MG63 (cell line): Measurements from ENCODE around the gene ATP1B1. TPM values are rescaled to one million over a fixed set of nuclear protein-coding genes. Genes with fewer than 3 reads are reported as not detected.

ENCODE experiments used
- DNase-seq: peaks from one replicate; pipeline ENCODE4 v3.0.0-alpha.2; 2020
- H3K27me3 ChIP-seq: fragments of 250-450 bp; sonication (Bioruptor Pico); 2 replicates; pipeline ENCODE4 v1.5.1; 2020; ENCODE audit warnings: mild to moderate bottlenecking, moderate library complexity
- H3K36me3 ChIP-seq: fragments of 250-450 bp; sonication (Bioruptor Pico); 2 replicates; pipeline ENCODE4 v1.5.1; 2020; ENCODE audit warnings: mild to moderate bottlenecking, moderate library complexity
- H3K4me3 ChIP-seq: fragments of 250-450 bp; sonication (Bioruptor Pico); 2 replicates; pipeline ENCODE4 v1.5.1; 2020; ENCODE audit warnings: mild to moderate bottlenecking, moderate library complexity
- H3K9me3 ChIP-seq: fragments of 250-450 bp; sonication (Bioruptor Pico); 2 replicates; pipeline ENCODE4 v1.5.1; 2020; ENCODE audit warnings: mild to moderate bottlenecking, moderate library complexity
- total RNA-seq: library from RNA; depleted of rRNA; stranded (reverse); fragments of >200 nt; shearing (Covaris generic); gene quantifications from 2 replicates; pipeline ENCODE4 v1.2.3, GENCODE V29; 2014; ENCODE audit warnings: low replicate concordance

Gene ATP1B1
- total RNA-seq, 1 experiment from 2014 or later, result 3.7 TPM

DNA sequence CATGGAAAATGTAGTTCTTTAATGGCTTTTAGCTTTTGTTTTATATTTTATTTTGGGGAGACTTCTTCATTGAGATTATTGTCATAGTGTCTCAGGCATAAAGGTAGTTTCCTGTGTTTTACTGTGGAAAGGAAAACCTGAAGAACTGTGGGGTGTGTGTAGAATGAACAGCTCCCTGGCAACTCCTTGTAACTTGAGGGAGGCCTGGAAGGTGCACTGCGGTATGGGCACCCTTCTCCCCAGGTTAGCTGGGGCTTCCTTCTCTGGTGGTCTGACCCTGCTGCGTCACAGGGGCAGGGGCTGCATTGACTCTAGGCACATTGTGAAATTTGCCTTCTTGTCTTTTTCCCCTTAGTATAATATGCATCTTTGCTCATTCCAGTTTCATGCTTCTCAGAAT lies 1.7 kb downstream of the ATP1B1 start:
- H3K27me3 ChIP-seq, result peaks cover 17% of the 10 kb centered on the region
- H3K4me3 ChIP-seq, result no peak overlapping the region
- H3K9me3 ChIP-seq, result no peaks in the 10 kb centered on the region
- no peak for DNase-seq
- no peaks in the 10 kb centered on the region; the same call in 1 of the 2 replicates for H3K36me3 ChIP-seq

GRCh38 chr1:169108863-169109560 lies 2.5 kb downstream of the ATP1B1 start:
- no peak for DNase-seq
- no peak overlapping the region for H3K4me3 ChIP-seq

GRCh38 chr1:169109561-169110134 lies 3.2 kb downstream of the ATP1B1 start:
- Histone ChIP-seq H3K27me3 (peaks cover 12% of the 10 kb centered on the region), H3K9me3 (no peaks in the 10 kb centered on the region), H3K4me3 (no peak overlapping the region), H3K36me3 (no peaks in the 10 kb centered on the region; the same call in 1 of the 2 replicates)
- DNase-seq, result no peak

More at GRCh38 chr1:169108863-169109560, 2.5 kb downstream of the ATP1B1 start:
- Histone ChIP-seq H3K9me3 (no peaks in the 10 kb centered on the region), H3K27me3 (peaks cover 17% of the 10 kb centered on the region), H3K36me3 (no peaks in the 10 kb centered on the region; the same call in 1 of the 2 replicates)

- Histone ChIP-seq H3K9me3 (no peaks in the 10 kb centered on the region), H3K36me3 (no peaks in the 10 kb centered on the region; the same call in 1 of the 2 replicates), H3K4me3 (no peak overlapping the region), H3K27me3 (peaks cover 6% of the 10 kb centered on the region)
- no peak for DNase-seq
These were observed 3.7 kb downstream of the ATP1B1 start for GRCh38 chr1:169110236-169110635.

DNA sequence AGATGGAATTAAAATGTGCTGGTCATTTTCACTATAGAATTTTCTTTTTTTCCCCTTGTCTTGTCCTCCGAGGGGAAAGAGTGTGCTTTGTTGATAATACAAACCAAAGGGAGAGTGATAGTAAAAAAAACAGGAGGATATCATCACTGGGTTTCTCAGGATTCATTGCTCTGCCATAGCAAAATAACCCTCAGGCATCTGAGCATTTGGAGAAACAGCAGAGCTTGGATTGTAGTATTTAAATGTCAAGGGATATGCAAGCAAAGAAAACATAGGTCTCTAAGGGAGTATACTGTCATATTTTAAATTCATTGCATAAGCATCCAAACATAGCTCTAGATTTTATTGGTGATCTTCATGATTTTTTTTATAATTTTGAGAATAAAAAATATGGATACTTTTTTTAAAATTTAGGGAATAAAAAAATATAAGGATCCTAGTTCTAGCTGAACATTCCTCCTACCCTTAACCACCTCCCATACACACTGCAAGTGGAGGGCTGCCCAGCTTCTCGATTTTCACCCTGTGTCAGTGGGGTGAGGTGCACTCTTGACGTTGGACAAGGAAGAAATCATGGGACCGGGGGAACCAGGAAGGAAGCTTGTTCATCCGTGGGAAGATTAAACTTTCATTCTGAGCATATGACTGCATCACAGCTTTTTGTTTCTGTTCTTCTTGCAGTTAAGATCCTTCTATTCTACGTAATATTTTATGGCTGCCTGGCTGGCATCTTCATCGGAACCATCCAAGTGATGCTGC lies 4.4 kb downstream of the ATP1B1 start:
- Histone ChIP-seq H3K36me3 (no peaks in the 10 kb centered on the region; the same call in 1 of the 2 replicates), H3K27me3 (no peaks in the 10 kb centered on the region; the same call in 1 of the 2 replicates), H3K4me3 (no peak overlapping the region), H3K9me3 (no peaks in the 10 kb centered on the region)
- DNase-seq, result no peak

DNA sequence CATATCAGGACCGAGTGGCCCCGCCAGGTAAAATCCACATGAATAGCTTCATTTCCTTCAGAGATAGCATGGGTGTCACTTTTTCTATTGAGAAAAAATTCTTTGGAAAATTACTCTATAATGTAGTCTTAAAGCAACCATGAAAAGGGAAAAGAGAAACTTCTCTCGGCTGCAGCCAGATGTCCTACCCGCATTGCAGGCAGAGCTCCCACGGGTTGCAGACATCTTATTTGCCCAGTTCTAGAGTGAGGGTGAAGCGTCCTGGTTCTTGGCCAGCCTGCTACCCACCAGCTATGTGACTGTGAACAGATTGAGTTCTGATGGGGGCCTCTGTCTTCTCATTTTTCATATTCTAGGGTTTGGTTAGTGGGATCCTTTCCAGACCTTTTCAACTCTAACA lies 5.0 kb downstream of the ATP1B1 start:
- Histone ChIP-seq H3K9me3 (no peaks in the 10 kb centered on the region), H3K4me3 (no peak overlapping the region), H3K36me3 (no peaks in the 10 kb centered on the region; the same call in 1 of the 2 replicates), H3K27me3 (no peaks in the 10 kb centered on the region)
- no peak for DNase-seq

- Histone ChIP-seq H3K9me3 (no peaks in the 10 kb centered on the region), H3K4me3 (no peak overlapping the region), H3K27me3 (no peaks in the 10 kb centered on the region), H3K36me3 (no peaks in the 10 kb centered on the region; the same call in 1 of the 2 replicates)
- no peak for DNase-seq
These were observed 5.8 kb downstream of the ATP1B1 start for GRCh38 chr1:169112241-169112640.

GRCh38 chr1:169113613-169114119 lies 7.2 kb downstream of the ATP1B1 start:
- H3K36me3 ChIP-seq, result no peaks in the 10 kb centered on the region; the same call in 1 of the 2 replicates
- H3K9me3 ChIP-seq, result no peaks in the 10 kb centered on the region
- no peaks in the 10 kb centered on the region for H3K27me3 ChIP-seq
- H3K4me3 ChIP-seq, result no peak overlapping the region
- peak; percentile 79 for DNase-seq

DNA sequence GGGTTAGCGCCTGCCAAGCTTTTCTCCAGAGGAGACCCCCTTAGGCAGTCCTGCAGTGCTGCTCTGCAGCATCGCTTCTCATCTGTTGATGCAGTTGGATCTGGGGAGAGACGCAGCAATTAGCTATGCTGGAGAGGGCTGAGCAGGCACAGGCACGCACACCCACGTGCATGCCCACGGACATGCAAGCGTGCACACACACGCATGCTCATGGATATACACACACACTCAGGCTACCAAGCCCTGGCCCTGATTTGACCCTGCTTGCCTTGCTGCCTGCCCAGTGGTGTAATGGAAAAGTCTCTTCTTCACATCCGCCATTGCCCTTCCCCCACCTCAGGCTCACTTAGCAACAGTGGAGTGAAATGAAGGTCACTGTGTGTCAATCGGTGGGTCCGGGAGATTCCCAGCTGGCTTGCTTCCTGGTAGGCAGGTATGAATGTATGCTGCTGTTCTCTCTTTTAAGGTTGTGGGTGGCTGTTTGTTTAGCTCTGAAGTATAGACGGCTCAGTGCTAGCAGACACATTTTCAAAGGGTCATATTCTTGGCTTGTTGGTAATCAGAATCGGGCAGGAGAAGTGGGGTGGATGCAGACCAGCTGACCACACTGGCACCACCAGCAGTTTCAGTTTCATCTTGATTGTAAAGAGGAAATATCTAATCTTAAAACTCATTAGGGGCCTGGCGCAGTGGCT lies 9.5 kb downstream of the ATP1B1 start:
- Histone ChIP-seq H3K4me3 (no peak overlapping the region), H3K9me3 (no peaks in the 10 kb centered on the region), H3K36me3 (no peaks in the 10 kb centered on the region; the same call in 1 of the 2 replicates), H3K27me3 (no peaks in the 10 kb centered on the region)
- no peak for DNase-seq

DNA sequence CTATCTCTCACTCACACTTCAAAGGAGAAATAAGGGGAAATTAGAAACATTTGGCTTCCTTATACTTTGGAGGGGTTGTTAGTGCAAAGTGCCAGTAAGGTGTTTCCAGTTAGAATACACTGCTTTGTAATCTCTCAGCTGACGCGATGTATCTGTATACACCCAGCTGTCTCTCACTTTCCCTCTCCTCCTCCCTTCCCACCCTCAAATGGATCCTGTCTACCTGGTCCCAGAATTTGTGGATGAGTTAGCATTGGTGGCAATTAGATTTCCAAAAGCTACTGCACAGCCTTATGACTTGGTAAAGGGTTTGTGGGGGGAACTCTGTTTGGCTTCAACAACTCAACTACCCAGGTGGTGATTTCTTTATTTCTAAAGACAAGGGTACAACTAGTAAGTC lies 10.5 kb downstream of the ATP1B1 start:
- H3K4me3 ChIP-seq, result no peak overlapping the region
- no peaks in the 10 kb centered on the region; the same call in 1 of the 2 replicates for H3K36me3 ChIP-seq
- H3K9me3 ChIP-seq, result no peaks in the 10 kb centered on the region
- no peak for DNase-seq
- H3K27me3 ChIP-seq, result no peaks in the 10 kb centered on the region

DNA sequence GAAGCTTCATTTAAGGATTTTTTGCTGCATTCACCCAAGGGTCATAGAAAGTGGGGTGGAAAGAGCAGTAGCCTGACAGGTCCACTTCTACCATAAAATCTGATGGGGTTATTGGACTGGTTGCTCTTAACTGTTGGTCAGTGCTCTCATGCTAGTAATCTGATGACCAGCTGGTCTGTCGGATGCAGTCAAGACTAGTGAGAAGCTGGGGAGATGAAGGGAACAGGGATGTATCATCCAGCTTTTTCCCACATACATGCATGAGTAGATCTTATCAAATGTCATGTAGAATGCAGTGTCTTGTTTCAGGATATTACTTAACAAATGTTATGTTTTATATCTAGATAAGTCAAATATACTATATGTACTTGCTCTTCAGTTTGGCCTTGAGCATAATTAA lies 11.1 kb downstream of the ATP1B1 start:
- H3K9me3 ChIP-seq, result no peaks in the 10 kb centered on the region
- DNase-seq, result no peak
- no peak overlapping the region for H3K4me3 ChIP-seq
- H3K36me3 ChIP-seq, result no peaks in the 10 kb centered on the region
- no peaks in the 10 kb centered on the region for H3K27me3 ChIP-seq

DNA sequence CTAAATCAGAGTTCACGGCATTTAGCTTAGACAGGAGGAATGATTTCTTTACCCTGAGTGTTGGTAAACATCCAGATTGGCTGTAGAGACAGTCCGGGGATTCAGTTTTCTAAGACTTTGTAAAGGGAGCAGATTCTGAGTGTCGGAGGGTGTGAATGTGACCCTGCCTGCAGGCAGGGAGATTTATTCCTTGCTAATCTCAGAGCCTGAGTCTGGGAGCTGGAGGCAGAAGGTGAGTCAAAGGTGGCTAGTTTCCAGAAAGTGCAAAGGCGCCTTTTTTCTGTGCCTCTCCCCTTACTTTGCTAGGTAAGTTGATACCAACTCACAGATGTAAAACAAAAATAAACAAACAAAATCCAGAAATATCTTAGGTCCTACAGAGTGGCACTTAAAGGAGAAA lies 11.7 kb downstream of the ATP1B1 start:
- Histone ChIP-seq H3K36me3 (no peaks in the 10 kb centered on the region), H3K4me3 (no peak overlapping the region), H3K27me3 (no peaks in the 10 kb centered on the region), H3K9me3 (no peaks in the 10 kb centered on the region)
- DNase-seq, result no peak

GRCh38 chr1:169119405-169119804 lies 12.9 kb downstream of the ATP1B1 start:
- Histone ChIP-seq H3K4me3 (no peak overlapping the region), H3K27me3 (no peaks in the 10 kb centered on the region), H3K9me3 (no peaks in the 10 kb centered on the region), H3K36me3 (no peaks in the 10 kb centered on the region)
- DNase-seq, result no peak

DNA sequence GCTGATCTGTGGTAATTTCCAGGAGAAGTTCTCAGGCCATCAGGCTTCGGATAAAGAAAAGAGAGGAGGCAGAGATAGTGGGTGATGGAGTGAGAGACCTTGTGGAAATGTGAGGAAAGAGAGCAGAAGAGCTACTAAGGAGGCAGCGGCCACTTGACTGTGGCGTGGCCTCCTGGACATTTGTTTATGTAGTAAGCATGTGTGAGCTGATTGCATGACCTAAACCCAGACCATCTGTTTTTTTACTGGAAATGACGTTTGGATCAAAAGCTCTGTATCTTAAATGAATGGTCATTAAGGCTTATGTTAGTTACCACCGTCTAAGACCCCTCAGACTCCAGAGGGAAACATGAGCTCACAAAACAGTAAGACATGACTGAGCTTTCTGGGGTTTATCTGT lies 13.6 kb downstream of the ATP1B1 start:
- no peaks in the 10 kb centered on the region for H3K27me3 ChIP-seq
- no peaks in the 10 kb centered on the region for H3K9me3 ChIP-seq
- no peaks in the 10 kb centered on the region for H3K36me3 ChIP-seq
- no peak overlapping the region for H3K4me3 ChIP-seq
- no peak for DNase-seq

- H3K4me3 ChIP-seq, result no peak overlapping the region
- H3K36me3 ChIP-seq, result no peaks in the 10 kb centered on the region
- H3K27me3 ChIP-seq, result no peaks in the 10 kb centered on the region
- DNase-seq, result no peak
- no peaks in the 10 kb centered on the region for H3K9me3 ChIP-seq
These were observed 14.8 kb downstream of the ATP1B1 start for GRCh38 chr1:169121146-169121923.

GRCh38 chr1:169122976-169123375 lies 16.5 kb downstream of the ATP1B1 start:
- Histone ChIP-seq H3K9me3 (no peaks in the 10 kb centered on the region), H3K36me3 (no peaks in the 10 kb centered on the region), H3K4me3 (no peak overlapping the region), H3K27me3 (no peaks in the 10 kb centered on the region)
- no peak for DNase-seq
